MM.1S (cell line): ENCODE data around the gene RNF34.

Experiments
- CTCF ChIP-seq: fragments of 300-600 bp; sonication (generic); IDR thresholded peaks from 2 replicates; pipeline ENCODE4 v1.5.1; 2016; ENCODE audit warnings: antibody characterized with exemption, low read length, mixed read lengths
- EZH2 ChIP-seq: fragments of 300-600 bp; sonication (generic); optimal IDR thresholded peaks from 2 replicates; pipeline ENCODE3; 2017; ENCODE audit warnings: low read depth, mild to moderate bottlenecking, antibody characterized with exemption, low read length, mixed read lengths
- EZH2phosphoT487 ChIP-seq: fragments of 300-600 bp; sonication (generic); IDR thresholded peaks from 2 replicates; pipeline ENCODE4 v1.6.1; 2018; ENCODE audit warnings: antibody characterized with exemption, low read length

- no peak for TF ChIP-seq CTCF
- TF ChIP-seq EZH2phosphoT487: no peak
- TF ChIP-seq EZH2: no peak
Observed at GRCh38 chr12:121379945-121380344, 20.0 kb upstream of the RNF34 start.
